Keratinocyte (primary cell): ENCODE measurements around the gene CLSTN2. TPM values are rescaled to one million over a fixed set of nuclear protein-coding genes. Genes with fewer than 3 reads are reported as not detected.

ENCODE experiments used
- DNase-seq: peaks from one replicate; pipeline ENCODE4 v3.0.0-alpha.2; 2011; ENCODE audit warnings: low read depth, missing footprints, low spot score
- FAIRE-seq: peaks from 2 replicates; lab custom pipeline; 2011; peaks lifted over from hg19 to GRCh38; lab: Jason Lieb, UNC
- H2AFZ ChIP-seq: 2 replicates; pipeline ENCODE4 v1.6.0; 2012; ENCODE audit warnings: low read length, control low read depth, inconsistent platforms; ENCODE audit not compliant: control insufficient read depth
- H3K27ac ChIP-seq: 2 replicates; pipeline ENCODE4 v1.5.1; 2011; ENCODE audit warnings: low read length; ENCODE audit not compliant: control insufficient read depth, insufficient read depth
- H3K27me3 ChIP-seq: 3 replicates; pipeline ENCODE4 v1.6.0; 2011; ENCODE audit warnings: low read length; ENCODE audit not compliant: control insufficient read depth, insufficient read depth; ENCODE audit errors: extremely low read depth
- H3K36me3 ChIP-seq, 2 experiments: 2 replicates in 1 of 2; 3 replicates in 1 of 2; pipeline ENCODE4 v1.5.1; 2011; ENCODE audit warnings: low read length in 2 of 2, mild to moderate bottlenecking in 1 of 2; ENCODE audit not compliant: control insufficient read depth in 2 of 2, insufficient read depth in 2 of 2; ENCODE audit errors: extremely low read depth in 1 of 2
- H3K4me1 ChIP-seq: 3 replicates; pipeline ENCODE4 v1.5.1; 2011; ENCODE audit warnings: low read length; ENCODE audit not compliant: control insufficient read depth, insufficient read depth; ENCODE audit errors: extremely low read depth
- H3K4me2 ChIP-seq: 3 replicates; pipeline ENCODE4 v1.6.0; 2011; ENCODE audit warnings: low read depth, low read length; ENCODE audit not compliant: control insufficient read depth, insufficient read depth; ENCODE audit errors: extremely low read depth
- H3K4me3 ChIP-seq, 3 experiments: fragments of 200-600 bp in 1 of 3; sonication (generic) in 1 of 3; 2 replicates in 2 of 3; 3 replicates in 1 of 3; pipeline ENCODE4 v1.5.1; 2011 to 2016; ENCODE audit warnings: low read length in 3 of 3, mild to moderate bottlenecking in 3 of 3, control low read depth in 2 of 3, inconsistent platforms in 1 of 3, low read depth in 1 of 3, mixed read lengths in 1 of 3, mixed run types in 1 of 3, moderate library complexity in 1 of 3; ENCODE audit not compliant: control insufficient read depth in 2 of 3, insufficient read depth in 2 of 3; ENCODE audit errors: extremely low read depth in 1 of 3
- H3K79me2 ChIP-seq: 2 replicates; pipeline ENCODE4 v1.6.0; 2012; ENCODE audit warnings: low read length; ENCODE audit not compliant: control insufficient read depth, insufficient read depth
- H3K9ac ChIP-seq: 3 replicates; pipeline ENCODE4 v1.6.0; 2011; ENCODE audit warnings: low read length; ENCODE audit not compliant: control insufficient read depth, insufficient read depth; ENCODE audit errors: extremely low read depth
- H3K9me1 ChIP-seq: 3 replicates; pipeline ENCODE4 v1.6.0; 2011; ENCODE audit warnings: low read length; ENCODE audit not compliant: control insufficient read depth, insufficient read depth; ENCODE audit errors: extremely low read depth
- H3K9me3 ChIP-seq: 2 replicates; pipeline ENCODE4 v1.5.1; 2012; ENCODE audit warnings: low read depth, low read length; ENCODE audit not compliant: control insufficient read depth
- H4K20me1 ChIP-seq: 3 replicates; pipeline ENCODE4 v1.6.0; 2011; ENCODE audit warnings: low read length; ENCODE audit not compliant: control insufficient read depth, insufficient read depth; ENCODE audit errors: extremely low read depth
- CTCF ChIP-seq, 3 experiments: IDR thresholded peaks in 1 of 3; conservative IDR thresholded peaks in 1 of 3; optimal IDR thresholded peaks in 1 of 3; 2 replicates in 2 of 3; 3 replicates in 1 of 3; pipeline versions ENCODE3 to v1.5.1; 2011; ENCODE audit warnings: low read length in 3 of 3, mild to moderate bottlenecking in 3 of 3, moderate library complexity in 2 of 3, control low read depth in 1 of 3, inconsistent platforms in 1 of 3; ENCODE audit not compliant: insufficient read depth in 2 of 3; ENCODE audit errors: extremely low read depth in 1 of 3
- EZH2 ChIP-seq: IDR thresholded peaks from one replicate; pipeline ENCODE4 v1.6.1; 2012; ENCODE audit warnings: inconsistent platforms, mild to moderate bottlenecking, low read length, moderate library complexity
- dilution Hi-C: fragments of 300-500 bp; cut with MboI; formaldehyde crosslinking; loops from one replicate; pipeline ENCODE4 v1.7.0; 2020; ENCODE audit warnings: low sequenced_read_pairs; ENCODE audit not compliant: extremely low pct_ligation_motif_present
- polyA plus RNA-seq, 5 experiments: library from polyadenylated mRNA; depleted of rRNA in 3 of 5; stranded (reverse) in 3 of 5; stranded (forward) in 1 of 5; unstranded in 1 of 5; fragments of >200 nt; gene quantifications; 1 replicate in 1 of 5; 2 replicates in 3 of 5; 3 replicates in 1 of 5; pipeline versions ENCODE4 v1.2.1 to v1.2.3, GENCODE V29; 2011 to 2012; ENCODE audit warnings: missing spikeins in 2 of 5, low read depth in 1 of 5, low replicate concordance in 1 of 5

The CLSTN2 gene
- polyA plus RNA-seq, 1 donor (not counting 4 experiments of a cell fraction or from before 2014, with no cell fraction given): 0.09 TPM

- FAIRE-seq (no peak), DNase-seq (no peak)
- H3K27me3 ChIP-seq: peaks cover 3% of the 10 kb centered on the region
- no peaks in the 10 kb centered on the region for H3K9me3 ChIP-seq
- TF ChIP-seq CTCF (optimal IDR thresholded peaks at IDR 0.05 in 1 of 3, IDR thresholded peaks at IDR 0.05 in 1 of 3, conservative IDR thresholded peaks at IDR 0.05 in 1 of 3; ENCODE audit: extremely low read depth in 1 of 3, insufficient read depth in 2 of 3, low read length in 3 of 3): no peak
- TF ChIP-seq EZH2: no peak
- no peaks in the 10 kb centered on the region for H3K79me2 ChIP-seq
- dilution Hi-C loops: no loop called here
- H3K9me1 ChIP-seq: no peaks in the 10 kb centered on the region
- no peak overlapping the region for H3K27ac ChIP-seq
- H4K20me1 ChIP-seq: no peaks in the 10 kb centered on the region
- no peaks in the 10 kb centered on the region for H3K4me1 ChIP-seq
- no peak overlapping the region for H3K4me2 ChIP-seq
- H3K36me3 ChIP-seq: no peaks in the 10 kb centered on the region
- H2AFZ ChIP-seq: no peak overlapping the region
- H3K4me3 ChIP-seq: no peak overlapping the region
- H3K9ac ChIP-seq: no peak overlapping the region
Measured at GRCh38 chr3:140568131-140568530, 633.1 kb downstream of the CLSTN2 start.

- Histone ChIP-seq H3K9ac (no peak overlapping the region), H3K36me3 (no peaks in the 10 kb centered on the region), H3K9me3 (no peaks in the 10 kb centered on the region), H3K4me1 (no peaks in the 10 kb centered on the region), H3K9me1 (no peaks in the 10 kb centered on the region), H3K27ac (no peak overlapping the region), H3K4me2 (no peak overlapping the region), H3K27me3 (peaks cover 3% of the 10 kb centered on the region), H4K20me1 (no peaks in the 10 kb centered on the region), H2AFZ (no peak overlapping the region), H3K4me3 (no peak overlapping the region), H3K79me2 (no peaks in the 10 kb centered on the region)
- FAIRE-seq: no peak
- TF ChIP-seq CTCF (optimal IDR thresholded peaks at IDR 0.05 in 1 of 3, IDR thresholded peaks at IDR 0.05 in 1 of 3, conservative IDR thresholded peaks at IDR 0.05 in 1 of 3; ENCODE audit: extremely low read depth in 1 of 3, insufficient read depth in 2 of 3, low read length in 3 of 3) (no peak), EZH2 (no peak)
- DNase-seq: no peak
- dilution Hi-C loops: no loop called here
Measured at GRCh38 chr3:140568842-140569520, 634.0 kb downstream of the CLSTN2 start.
